ENCODE measurements around the gene E2F1.

E2F1 gene

GRCh38 chr20:33687370-33687915 lies 1.3 kb upstream of the E2F1 start:
- peak; percentile 67 to 74 for DNase-seq (ENCODE audit: low read depth in 2 of 2)
- H3K4me3 ChIP-seq (replicated peaks in 1 of 2; ENCODE audit: low read depth in 2 of 2, low read length in 2 of 2) = no peak overlapping the region
- no peak for TF ChIP-seq CTCF (IDR thresholded peaks at IDR 0.05; ENCODE audit: low read depth, low read length)

- no peak for DNase-seq (ENCODE audit: low read depth in 2 of 2)
- H3K4me3 ChIP-seq (replicated peaks in 1 of 2; ENCODE audit: low read depth in 2 of 2, low read length in 2 of 2) = peak overlapping the region in 1 of 2 donors; percentile 26
- TF ChIP-seq CTCF (IDR thresholded peaks at IDR 0.05; ENCODE audit: low read depth, low read length) = no peak
Observed at GRCh38 chr20:33686984-33687366, 790 bp upstream of the E2F1 start.

DNA sequence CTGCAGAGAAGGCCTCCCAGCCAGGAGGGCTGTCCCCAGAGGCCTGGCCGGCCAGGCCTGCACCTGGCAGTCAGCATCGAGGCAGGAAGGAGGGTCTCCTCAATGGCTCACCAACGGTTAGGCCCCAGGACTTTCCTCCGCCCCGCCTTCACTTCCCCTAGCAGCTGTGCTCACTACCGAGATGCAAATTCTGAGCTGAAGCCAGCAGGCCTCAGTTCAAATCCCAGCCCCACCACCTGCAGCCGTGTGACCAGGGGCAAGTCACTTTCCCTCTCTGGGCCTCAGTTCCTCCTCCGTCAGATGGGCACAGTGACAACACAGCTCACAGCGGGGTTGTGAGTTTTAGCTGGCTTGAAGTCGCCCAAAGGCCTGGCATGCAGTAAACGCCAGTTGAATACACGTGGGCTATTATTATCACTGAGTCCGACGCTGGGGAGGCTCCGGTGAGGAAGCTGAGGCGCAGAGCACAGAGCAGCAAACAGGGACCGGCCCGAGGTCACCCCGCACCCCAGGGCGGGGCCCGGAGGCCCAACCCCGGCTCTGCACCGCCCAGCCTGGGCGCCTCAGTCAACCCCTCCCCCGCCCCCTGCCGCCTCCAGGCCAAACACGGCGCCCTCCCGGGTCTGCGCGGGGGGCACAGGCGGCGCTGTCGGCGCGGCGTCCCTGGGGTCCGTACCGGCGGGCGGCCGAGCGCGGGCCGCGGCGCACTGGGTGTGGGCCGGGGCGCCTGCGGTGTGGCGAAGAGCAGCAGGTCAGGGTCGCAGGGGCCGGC lies 671 bp downstream of the E2F1 start:
- peak overlapping the region; percentile 21 to 41 for H3K4me3 ChIP-seq (replicated peaks in 1 of 2; ENCODE audit: low read depth in 2 of 2, low read length in 2 of 2)
- no peak for DNase-seq (ENCODE audit: low read depth in 2 of 2)
- no peak for TF ChIP-seq CTCF (IDR thresholded peaks at IDR 0.05; ENCODE audit: low read depth, low read length)

GRCh38 chr20:33684533-33685327 lies 1.5 kb downstream of the E2F1 start:
- H3K4me3 ChIP-seq (replicated peaks in 1 of 2; ENCODE audit: low read depth in 2 of 2, low read length in 2 of 2) = peak overlapping the region in 1 of 2 donors; percentile 41

DNA sequence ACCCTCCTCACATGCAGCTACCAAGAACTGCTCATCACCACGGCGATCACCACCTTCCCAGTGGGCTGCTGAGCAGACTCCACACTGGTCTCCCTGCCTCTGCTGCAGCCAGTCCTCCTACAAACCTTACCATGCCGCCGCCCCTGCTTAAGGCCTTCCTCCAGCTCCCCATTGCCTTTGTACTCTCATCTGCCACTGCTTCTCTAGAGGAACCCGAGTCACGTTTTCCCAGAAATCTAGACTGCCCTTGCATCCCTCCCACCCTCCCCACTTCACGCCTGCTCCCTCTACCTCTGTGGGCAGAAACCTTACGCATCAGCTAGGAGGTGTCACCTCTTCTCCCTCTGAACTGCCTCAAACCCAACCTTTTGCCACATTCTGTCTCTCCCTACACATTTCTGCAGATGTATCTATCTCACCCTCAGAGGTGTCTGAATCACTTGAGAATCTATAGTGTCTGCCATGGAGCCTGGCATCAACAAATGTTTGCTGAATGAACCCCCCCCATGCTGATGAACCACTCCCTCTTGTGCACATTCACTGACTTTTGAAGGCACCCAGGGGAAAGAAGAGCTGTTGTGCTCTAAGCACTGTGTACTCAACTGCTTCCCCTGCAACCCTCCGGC lies 4.3 kb downstream of the E2F1 start:
- no peak overlapping the region for H3K4me3 ChIP-seq (replicated peaks in 1 of 2; ENCODE audit: low read depth in 2 of 2, low read length in 2 of 2)
- no peak for DNase-seq (ENCODE audit: low read depth in 2 of 2)
- no peak for TF ChIP-seq CTCF (IDR thresholded peaks at IDR 0.05; ENCODE audit: low read depth, low read length)

More at GRCh38 chr20:33684533-33685327, 1.5 kb downstream of the E2F1 start:
- DNase-seq (ENCODE audit: low read depth in 2 of 2) = no peak
- no peak for TF ChIP-seq CTCF (IDR thresholded peaks at IDR 0.05; ENCODE audit: low read depth, low read length)

DNA sequence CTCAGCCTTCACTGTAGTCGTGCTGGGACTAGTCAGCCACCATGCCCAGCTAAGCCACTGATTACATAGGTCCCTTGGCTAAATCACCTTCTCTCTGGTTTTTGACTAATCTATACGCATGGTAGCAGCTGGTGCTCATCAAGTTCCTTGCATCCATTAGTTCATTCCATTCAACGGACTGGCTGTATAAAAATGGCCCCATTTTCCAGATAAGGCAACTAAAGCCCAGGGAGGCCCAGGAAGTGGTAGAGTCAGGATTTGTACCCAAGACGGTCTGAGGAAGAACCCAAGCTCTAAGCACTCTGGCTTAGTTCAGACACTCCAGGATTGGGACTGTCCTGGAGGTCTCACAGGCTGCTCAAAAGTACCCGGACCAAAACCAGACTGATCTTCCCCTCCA lies 4.9 kb downstream of the E2F1 start:
- no peak for DNase-seq (ENCODE audit: low read depth in 2 of 2)
- TF ChIP-seq CTCF (IDR thresholded peaks at IDR 0.05; ENCODE audit: low read depth, low read length) = no peak
- H3K4me3 ChIP-seq (replicated peaks in 1 of 2; ENCODE audit: low read depth in 2 of 2, low read length in 2 of 2) = no peak overlapping the region
